Suprapubic skin (tissue), 4 donors: ENCODE results near the gene ITGA8. TPM values are rescaled to one million over a fixed set of nuclear protein-coding genes. Genes with fewer than 3 reads are reported as not detected.

Source experiments
- DNase-seq, 2 donors: peaks; one replicate each; pipeline ENCODE4 v3.0.0-alpha.2; 2019; ENCODE audit warnings: low spot score in 2 of 2
- H3K27ac ChIP-seq: fragments of 200-600 bp; sonication (generic); one replicate; pipeline ENCODE4 v1.5.1; 2019
- H3K27me3 ChIP-seq: fragments of 200-600 bp; sonication (generic); one replicate; pipeline ENCODE4 v1.5.1; 2019
- H3K36me3 ChIP-seq: fragments of 200-600 bp; sonication (generic); one replicate; pipeline ENCODE4 v1.5.1; 2019
- H3K4me1 ChIP-seq: fragments of 200-600 bp; sonication (generic); one replicate; pipeline ENCODE4 v1.5.1; 2019
- H3K4me3 ChIP-seq: fragments of 200-600 bp; sonication (generic); one replicate; pipeline ENCODE4 v1.5.1; 2019; ENCODE audit warnings: mild to moderate bottlenecking
- H3K9me3 ChIP-seq: fragments of 200-600 bp; sonication (generic); one replicate; pipeline ENCODE4 v1.5.1; 2019
- EP300 ChIP-seq: sonication (generic); formaldehyde crosslinking; IDR thresholded peaks from one replicate; pipeline ENCODE4 v1.6.1; 2017; ENCODE audit warnings: antibody characterized with exemption
- POLR2A ChIP-seq, 2 donors: fragments of 450-650 bp; IDR thresholded peaks; one replicate each; pipeline ENCODE4 v1.6.1; 2017; ENCODE audit warnings: antibody characterized with exemption in 2 of 2, mild to moderate bottlenecking in 2 of 2, moderate library complexity in 2 of 2
- POLR2AphosphoS5 ChIP-seq, 3 donors: sonication (generic); formaldehyde crosslinking; IDR thresholded peaks; one replicate each; pipeline ENCODE4 v1.6.1; 2017; ENCODE audit warnings: antibody characterized with exemption in 3 of 3
- WGBS: methylation state at CpG from one replicate; pipeline ENCODE4 v1.1.5; 2018; 5-methylcytosine and 5-hydroxymethylcytosine counted together
- total RNA-seq, 4 donors: library from RNA; depleted of rRNA; stranded (reverse); fragments of >200 nt; gene quantifications; one replicate each; pipeline ENCODE4 v1.1.0, GENCODE V29; 2016
- TF ChIP-seq, protein P1 (sequence below), 2 donors: fragments of 200-600 bp in 1 of 2; fragments of 450-650 bp in 1 of 2; sonication (generic) in 1 of 2; IDR thresholded peaks; one replicate each; pipeline ENCODE4 v1.5.1; 2016 to 2019; ENCODE audit warnings: antibody characterized with exemption in 2 of 2, mild to moderate bottlenecking in 1 of 2, moderate library complexity in 1 of 2

The ITGA8 gene
- total RNA-seq, 4 donors from 2014 or later = 1.9 to 4.7 (median 2.5) TPM

- Histone ChIP-seq H3K27me3 (no peaks in the 10 kb centered on the region), H3K36me3 (no peaks in the 10 kb centered on the region), H3K4me3 (no peak overlapping the region), H3K27ac (no peak overlapping the region), H3K4me1 (no peaks in the 10 kb centered on the region), H3K9me3 (no peaks in the 10 kb centered on the region)
- TF ChIP-seq, protein P1, sequence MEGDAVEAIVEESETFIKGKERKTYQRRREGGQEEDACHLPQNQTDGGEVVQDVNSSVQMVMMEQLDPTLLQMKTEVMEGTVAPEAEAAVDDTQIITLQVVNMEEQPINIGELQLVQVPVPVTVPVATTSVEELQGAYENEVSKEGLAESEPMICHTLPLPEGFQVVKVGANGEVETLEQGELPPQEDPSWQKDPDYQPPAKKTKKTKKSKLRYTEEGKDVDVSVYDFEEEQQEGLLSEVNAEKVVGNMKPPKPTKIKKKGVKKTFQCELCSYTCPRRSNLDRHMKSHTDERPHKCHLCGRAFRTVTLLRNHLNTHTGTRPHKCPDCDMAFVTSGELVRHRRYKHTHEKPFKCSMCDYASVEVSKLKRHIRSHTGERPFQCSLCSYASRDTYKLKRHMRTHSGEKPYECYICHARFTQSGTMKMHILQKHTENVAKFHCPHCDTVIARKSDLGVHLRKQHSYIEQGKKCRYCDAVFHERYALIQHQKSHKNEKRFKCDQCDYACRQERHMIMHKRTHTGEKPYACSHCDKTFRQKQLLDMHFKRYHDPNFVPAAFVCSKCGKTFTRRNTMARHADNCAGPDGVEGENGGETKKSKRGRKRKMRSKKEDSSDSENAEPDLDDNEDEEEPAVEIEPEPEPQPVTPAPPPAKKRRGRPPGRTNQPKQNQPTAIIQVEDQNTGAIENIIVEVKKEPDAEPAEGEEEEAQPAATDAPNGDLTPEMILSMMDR (IDR thresholded peaks at IDR 0.05) = no peak
- TF ChIP-seq EP300 (no peak), POLR2A (IDR thresholded peaks at IDR 0.05) (no peak), POLR2AphosphoS5 (IDR thresholded peaks at IDR 0.05) (no peak)
- WGBS = 37% methylated on average over 3 of the region's 3 CpGs
- no peak for DNase-seq
These were observed 234.7 kb downstream of the ITGA8 start for GRCh38 chr10:15485027-15485426.

DNA sequence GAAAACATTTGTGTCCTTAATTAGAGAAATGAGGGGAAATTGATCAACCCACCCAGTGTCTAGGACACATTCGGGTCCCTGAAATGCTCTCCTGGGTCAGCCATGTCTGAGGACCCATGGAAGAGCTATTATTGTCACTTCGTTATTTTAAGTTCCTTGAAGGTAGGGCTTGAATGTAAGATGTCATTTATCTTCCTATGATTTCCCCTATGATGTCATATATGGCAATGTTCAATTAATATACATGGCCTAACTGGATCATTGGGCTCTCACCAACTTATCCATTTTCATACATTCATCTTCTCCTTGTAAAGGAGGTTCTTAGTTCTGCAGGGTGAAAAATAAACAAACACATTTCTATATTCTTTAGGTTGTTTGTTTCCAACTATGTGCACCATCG is 235.6 kb downstream of the ITGA8 start:
- Histone ChIP-seq H3K4me1 (no peaks in the 10 kb centered on the region), H3K9me3 (no peaks in the 10 kb centered on the region), H3K27me3 (no peaks in the 10 kb centered on the region), H3K36me3 (no peaks in the 10 kb centered on the region), H3K4me3 (no peak overlapping the region), H3K27ac (no peak overlapping the region)
- no peak for DNase-seq
- WGBS = 83% methylated on average over 3 of the region's 3 CpGs
- TF ChIP-seq EP300 = no peak
- TF ChIP-seq POLR2AphosphoS5 (IDR thresholded peaks at IDR 0.05) = no peak
- TF ChIP-seq POLR2A (IDR thresholded peaks at IDR 0.05) = no peak
- TF ChIP-seq, protein P1 (IDR thresholded peaks at IDR 0.05) = no peak

- no peaks in the 10 kb centered on the region for H3K36me3 ChIP-seq
- WGBS = 54% methylated on average over 14 of the region's 14 CpGs
- no peaks in the 10 kb centered on the region for H3K9me3 ChIP-seq
- H3K4me1 ChIP-seq = no peaks in the 10 kb centered on the region
- no peak overlapping the region for H3K27ac ChIP-seq
- DNase-seq = no peak
- no peak overlapping the region for H3K4me3 ChIP-seq
- H3K27me3 ChIP-seq = no peaks in the 10 kb centered on the region
- no peak for TF ChIP-seq EP300
- TF ChIP-seq POLR2A (IDR thresholded peaks at IDR 0.05) = no peak
- no peak for TF ChIP-seq POLR2AphosphoS5 (IDR thresholded peaks at IDR 0.05)
- TF ChIP-seq, protein P1 (IDR thresholded peaks at IDR 0.05) = no peak
These were observed 236.3 kb downstream of the ITGA8 start for GRCh38 chr10:15483215-15484075.

DNA sequence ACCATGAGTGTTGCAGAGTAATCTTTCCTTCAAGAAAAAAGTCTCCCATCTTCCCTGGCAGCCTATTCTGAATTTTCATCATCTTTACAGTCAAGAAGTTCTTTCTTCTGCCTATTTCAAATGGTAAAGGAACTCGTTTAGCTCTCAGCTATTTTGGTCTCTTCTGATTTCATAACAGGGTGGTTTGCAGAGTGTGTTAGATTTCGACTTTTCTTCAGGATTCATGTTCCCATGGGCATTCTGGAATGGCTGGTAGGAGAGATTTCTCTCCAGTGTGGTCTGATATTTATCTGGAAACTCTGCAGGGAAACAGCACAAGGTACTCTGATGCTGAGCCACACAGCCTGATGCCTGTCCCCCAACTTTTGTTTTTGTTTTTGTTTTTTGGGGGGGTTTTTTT is 237.6 kb downstream of the ITGA8 start:
- Histone ChIP-seq H3K9me3 (no peaks in the 10 kb centered on the region), H3K27ac (no peak overlapping the region), H3K4me1 (no peaks in the 10 kb centered on the region), H3K4me3 (no peak overlapping the region), H3K27me3 (peaks cover 4% of the 10 kb centered on the region), H3K36me3 (no peaks in the 10 kb centered on the region)
- 46% methylated on average over 2 of the region's 2 CpGs for WGBS
- no peak for DNase-seq
- no peak for TF ChIP-seq EP300
- TF ChIP-seq, protein P1 (IDR thresholded peaks at IDR 0.05) = no peak
- TF ChIP-seq POLR2AphosphoS5 (IDR thresholded peaks at IDR 0.05) = no peak
- no peak for TF ChIP-seq POLR2A (IDR thresholded peaks at IDR 0.05)

- no peaks in the 10 kb centered on the region for H3K4me1 ChIP-seq
- no peaks in the 10 kb centered on the region for H3K9me3 ChIP-seq
- H3K27ac ChIP-seq = no peak overlapping the region
- no peak overlapping the region for H3K4me3 ChIP-seq
- peaks cover 4% of the 10 kb centered on the region for H3K27me3 ChIP-seq
- 69% methylated on average over 2 of the region's 2 CpGs for WGBS
- H3K36me3 ChIP-seq = no peaks in the 10 kb centered on the region
- DNase-seq = no peak
- TF ChIP-seq POLR2A (IDR thresholded peaks at IDR 0.05) (no peak), EP300 (no peak), POLR2AphosphoS5 (IDR thresholded peaks at IDR 0.05) (no peak)
- TF ChIP-seq, protein P1 (IDR thresholded peaks at IDR 0.05) = no peak
These were observed 240.8 kb downstream of the ITGA8 start for GRCh38 chr10:15478950-15479349.
